ENCODE data around the gene CDADC1.

DNA sequence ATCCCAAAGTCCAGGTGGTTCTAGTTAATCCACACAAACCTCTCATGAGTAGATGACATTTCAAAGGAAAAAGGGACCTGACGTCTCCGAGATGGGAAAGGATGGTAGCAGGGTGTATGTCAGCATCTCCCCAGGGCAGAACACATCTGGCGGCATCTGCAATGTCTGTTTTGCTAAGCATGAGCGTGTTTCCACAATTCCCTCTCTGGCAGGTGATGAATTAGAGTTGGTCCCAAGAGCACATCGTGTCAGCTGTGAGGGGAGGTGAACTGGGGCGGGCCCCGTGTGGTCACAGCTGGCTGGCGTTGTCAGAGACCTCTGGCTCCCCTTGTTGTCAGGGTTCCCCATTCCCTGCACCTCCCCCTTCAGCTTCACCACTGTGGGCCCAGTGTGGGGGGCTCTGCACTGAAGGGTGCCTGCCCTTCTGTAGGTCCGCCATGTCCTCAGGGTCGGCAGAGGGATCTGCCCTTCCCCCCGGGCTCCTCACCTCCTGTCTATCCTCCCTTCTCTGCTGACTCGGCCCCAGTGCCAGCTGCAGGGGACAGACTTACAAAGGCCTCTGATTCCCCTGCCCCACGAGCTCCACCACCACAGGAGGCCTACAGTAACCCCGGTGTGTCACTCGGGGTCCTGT lies 58.2 kb downstream of the CDADC1 start:
- TF ChIP-seq EZH2 (IDR thresholded peaks at IDR 0.05; ENCODE audit: insufficient read depth, poor library complexity, severe bottlenecking) (no peak), EZH2phosphoT487 (IDR thresholded peaks at IDR 0.05; ENCODE audit: insufficient read depth, low read depth) (no peak)

All from GM23248 (cell line).